ENCODE data around the gene PHLDA3.

The PHLDA3 gene

DNA sequence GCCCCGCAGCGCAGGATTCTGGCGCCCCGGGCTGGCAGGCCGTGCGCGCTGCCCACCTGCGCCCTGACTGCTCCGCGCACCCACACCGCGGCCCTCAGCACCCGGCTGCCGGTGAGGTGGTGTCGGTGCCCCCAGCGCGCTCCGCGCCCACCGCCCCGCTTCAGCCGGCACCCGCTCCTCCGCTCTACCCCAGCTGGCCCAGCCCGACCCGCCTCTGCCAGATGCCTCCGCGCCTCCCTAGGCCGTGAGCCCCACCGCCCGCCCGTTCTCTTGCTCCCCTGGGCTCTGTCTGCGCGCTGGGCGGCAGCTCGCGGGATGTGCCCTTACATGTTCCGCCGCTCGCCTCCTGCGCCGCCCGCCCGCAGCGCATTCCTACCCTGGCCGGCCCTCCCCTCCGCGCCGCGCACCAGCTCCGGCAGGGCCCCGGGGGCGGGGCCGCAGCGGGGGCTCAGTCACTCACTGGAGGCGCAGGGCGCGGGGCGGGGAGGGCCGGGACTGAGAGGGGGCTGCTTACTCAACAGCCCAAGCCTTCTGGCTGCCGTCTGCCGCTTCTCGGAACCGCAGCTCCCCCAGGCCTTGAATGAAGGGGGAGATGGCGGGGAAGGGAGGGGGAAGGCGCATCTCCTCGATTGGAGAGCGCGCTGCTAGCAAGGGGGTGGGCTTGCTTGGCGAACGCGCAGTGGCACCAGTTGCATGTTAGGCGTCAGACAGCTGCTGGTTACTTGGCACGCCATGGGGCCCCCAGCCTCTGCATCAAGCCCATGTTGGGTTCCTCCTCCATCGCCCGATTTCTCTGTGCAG, at the start of gene PHLDA3:
Gene PHLDA3 (minus strand): TSS at position 345 of the 801 bp plus-strand sequence. CDS start 402 bp downstream, outside the sequence.
- peak; percentile 74 for DNase-seq

DNA sequence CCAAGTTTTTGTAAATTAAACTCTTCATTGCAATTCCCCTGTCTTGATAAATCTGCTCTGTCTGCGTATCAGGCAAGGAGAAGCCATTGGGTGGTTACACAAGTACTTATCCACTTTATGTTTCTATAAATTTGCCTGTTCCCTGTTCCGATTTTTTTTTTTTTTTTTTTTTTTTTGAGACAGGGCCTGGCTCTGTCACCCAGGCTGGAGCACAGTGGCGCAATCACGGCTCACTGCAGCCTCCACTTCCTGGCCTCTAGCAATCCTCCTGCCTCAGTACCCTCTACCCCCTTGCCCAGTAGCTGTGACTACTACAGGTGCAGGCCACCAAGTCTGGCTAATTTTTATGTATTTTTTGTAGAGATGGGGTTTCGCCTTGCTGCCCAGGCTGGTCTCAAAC, 49.1 kb upstream of the PHLDA3 start:
- DNase-seq: no peak

DNA sequence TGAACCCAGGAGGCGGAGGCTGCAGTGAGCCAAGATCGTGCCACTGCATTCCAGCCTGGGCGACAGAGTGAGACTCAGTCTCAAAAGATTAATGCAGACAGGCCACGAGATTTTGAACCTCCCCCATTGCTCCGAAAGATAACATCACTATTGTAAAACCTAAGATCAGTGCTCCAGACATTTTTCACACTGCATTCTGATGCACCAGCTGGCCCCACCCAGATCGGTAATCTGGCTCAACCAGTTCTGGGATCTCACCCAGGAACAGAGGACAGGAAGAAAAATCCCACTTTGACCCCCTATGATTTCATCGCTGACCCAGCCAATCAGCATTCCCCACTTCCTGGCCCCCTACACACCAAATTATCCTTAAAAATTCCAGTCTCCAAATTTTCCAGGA, 48.6 kb upstream of the PHLDA3 start:
- DNase-seq: peak; percentile 20

DNA sequence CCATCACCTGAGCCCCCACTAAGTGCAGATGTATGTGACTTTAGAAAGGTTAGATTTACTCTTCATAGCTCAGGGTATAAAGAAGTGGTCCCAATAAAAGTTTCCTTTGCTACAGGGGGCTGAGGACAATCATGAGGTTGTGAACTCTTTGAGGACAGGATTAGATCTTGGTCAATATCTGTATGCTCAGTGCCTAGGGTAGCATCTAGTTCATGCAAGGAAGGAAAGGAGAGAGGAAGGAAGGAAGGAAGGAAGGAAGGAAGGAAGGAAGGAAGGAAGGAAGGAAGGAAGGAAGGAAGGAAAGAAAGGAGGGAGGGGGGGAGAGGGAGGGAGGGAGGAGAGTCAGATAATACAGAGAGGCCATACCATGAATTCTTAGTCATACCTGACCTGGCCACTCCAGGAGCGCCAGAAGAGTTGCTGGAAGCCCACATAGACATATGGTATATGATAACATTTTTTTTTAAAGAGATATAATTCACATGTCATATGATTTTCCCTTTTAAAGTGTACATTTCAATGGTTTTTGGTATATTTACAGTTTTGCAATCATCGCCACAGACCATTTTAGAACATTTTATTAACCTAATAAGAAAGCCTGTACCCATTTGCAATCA, 47.6 kb upstream of the PHLDA3 start:
- DNase-seq: no peak

DNA sequence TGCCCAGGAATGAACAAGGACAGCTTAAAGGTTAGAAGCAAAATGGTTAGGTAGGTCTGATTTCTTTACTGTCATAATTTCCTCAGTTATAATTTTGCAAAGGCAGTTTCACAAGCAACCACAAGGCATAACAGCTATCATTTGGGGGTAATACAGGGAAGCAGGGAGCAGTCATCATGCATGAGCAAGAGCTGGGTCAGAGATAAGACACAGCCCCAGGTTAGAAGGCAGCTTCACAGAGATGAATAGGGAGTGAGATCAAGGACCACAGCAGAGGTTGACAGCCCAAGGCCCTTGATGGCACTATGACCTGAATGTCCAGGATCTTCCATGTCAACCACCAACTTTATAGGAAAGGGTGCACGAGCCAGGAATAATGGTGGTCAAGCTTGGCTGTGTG, 46.9 kb upstream of the PHLDA3 start:
- no peak for DNase-seq

DNA sequence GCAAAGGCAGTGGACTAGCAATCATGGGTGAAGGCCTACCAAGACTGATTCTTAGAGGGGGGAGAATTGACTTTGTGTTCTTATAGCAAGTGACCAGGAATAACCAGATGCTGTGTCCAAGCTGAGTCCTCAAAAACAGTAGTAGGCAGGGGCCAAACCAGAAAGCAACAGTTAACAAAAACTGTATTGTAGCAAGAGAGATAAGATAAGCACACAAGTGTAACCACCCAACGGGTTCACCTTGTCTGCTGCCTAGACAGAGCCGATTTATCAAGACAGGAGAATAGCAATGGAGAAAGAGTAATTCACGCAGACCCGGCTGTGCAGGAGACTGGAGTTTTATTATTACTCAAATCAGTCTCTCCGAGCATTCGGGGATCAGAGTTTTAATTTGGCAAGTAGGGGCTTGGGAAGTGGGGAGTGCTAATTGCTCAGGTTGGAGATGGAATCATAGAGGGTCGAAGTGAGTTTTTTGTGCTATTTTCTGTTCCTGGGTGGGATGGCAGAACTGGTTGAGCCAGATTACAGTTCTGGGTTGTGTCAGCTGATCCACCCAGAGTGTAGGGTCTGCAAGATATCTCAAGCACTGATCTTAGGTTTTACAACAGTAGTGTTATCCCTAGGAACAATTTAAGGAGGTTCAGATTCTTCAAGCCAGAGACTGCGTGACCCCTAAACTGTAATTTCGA, 46.2 kb upstream of the PHLDA3 start:
- no peak for DNase-seq

DNA sequence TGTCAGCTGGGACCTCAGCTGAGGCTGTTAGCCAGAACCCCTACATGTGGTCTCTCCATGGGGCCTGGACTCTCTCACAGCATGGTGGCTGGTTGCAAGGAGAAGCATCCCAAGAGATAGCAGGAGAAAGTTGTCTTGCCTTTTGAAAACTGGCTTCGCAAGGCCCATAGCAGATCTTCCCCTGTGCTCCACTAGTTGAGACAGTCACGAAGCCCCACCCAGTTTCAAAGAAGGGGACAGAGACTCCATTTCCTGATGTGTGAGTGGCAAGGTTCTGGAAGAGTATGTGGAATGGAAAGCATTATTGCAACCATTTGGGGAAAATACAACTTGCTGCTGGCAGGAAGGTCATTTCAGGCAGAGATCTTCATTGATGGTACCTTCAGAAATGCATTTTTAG, 45.5 kb upstream of the PHLDA3 start:
- DNase-seq: no peak

DNA sequence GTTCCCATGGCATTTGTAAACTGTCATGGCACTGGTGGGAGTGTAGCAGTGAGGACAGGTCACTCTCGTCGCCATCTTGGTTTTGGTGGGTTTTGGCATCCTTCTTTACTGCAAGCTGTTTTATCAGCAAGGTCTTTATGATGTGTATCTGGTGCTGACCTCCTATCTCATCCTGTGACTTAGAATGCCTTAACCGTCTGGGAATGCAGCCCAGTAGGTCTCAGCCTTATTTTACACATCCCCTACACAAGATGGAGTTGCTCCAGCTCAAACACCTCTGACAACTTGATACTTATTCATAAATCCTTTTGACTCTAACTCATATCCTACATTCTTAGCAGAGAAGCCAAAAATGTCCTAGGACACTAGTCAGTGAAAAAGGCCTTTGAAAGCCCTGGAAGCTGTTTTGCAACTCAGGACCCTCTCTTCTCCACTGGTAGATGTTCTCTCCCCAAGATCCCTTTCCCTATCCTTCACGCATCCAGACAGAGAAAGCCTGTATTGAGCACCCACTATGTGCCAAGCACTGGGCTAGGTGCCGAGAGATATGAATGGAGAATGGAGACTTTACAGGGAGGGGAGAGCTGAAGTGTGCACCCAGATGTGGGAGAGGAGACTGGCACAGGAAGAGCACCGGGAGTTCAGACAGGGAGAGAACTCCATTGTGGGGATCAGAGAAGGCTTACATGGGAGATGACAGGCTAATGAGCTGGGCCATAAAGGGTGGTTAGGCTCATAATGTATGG, 44.7 kb upstream of the PHLDA3 start:
- no peak for DNase-seq

DNA sequence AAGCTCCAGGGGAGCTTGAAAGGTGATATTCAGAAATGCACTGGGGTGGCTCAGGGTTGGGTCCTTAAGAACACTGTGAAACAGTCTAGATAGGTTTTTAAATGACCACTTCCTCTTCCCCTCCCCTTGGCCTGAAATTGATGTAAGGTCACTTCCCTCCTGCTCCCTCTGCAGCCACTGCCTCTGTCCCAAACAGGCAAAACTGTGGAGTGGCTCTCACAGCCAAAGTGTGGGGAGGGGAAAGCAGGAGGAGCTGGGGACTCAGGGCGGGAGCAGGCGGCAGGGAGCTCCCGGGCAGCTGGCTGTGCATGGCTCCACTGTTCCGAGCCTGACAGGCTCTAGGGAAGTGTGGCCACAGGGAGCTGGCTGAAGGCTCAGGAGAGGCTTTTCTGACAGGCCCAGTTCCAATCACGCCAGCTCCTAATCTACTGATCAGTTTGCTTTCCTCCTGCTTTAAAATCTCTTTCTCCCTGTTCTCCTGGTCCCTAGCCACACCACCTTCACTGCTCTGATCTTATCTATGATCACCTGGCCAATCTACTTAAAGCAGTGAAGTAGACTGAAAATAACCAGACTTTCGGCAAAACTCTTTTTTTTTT, 43.1 kb upstream of the PHLDA3 start:
- DNase-seq: peak; percentile 31

DNA sequence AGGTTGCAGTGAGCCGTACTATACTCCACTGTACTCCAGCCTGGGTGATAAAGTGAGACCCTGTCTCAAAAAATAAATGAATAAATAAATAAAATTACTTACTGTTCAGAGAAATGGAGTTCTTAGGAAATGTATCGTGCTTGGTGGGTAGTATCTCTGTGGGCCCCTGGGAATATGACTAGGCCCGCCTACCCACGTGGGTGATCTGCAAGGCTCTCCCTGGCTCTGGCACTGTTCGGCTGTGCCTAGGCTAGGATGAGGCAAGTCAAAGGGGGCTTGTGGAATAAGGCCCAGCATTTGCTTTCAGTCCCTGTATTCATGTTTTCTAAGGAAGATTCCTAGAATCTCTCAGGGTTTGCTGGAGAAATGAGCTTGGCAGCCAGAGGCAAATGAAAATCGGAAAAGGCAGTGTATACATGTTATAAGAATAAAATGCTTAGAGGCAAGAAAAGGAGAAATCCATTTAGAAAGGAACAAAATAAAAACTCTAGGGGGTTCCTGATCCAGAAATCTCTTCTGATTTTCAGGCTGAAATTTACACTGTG, 42.5 kb upstream of the PHLDA3 start:
- no peak for DNase-seq

DNA sequence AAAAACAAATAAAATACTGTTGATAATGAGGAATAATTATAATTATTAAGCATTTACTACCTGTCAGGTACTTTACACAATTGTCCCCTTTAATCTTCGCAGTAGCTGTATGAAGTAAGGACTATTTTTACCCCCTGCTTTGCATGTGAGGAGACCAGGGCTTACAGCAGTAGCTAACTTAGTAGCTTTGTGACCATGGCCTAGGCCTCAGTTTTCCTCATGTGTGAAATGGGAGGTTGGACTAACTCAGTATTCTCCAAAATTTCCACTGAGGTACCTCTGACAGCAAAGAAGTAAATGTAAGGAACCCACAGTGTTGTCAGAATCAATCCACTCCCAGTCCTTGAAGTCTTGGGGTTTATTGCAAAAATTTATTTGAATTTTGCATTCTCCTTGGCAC, 41.7 kb upstream of the PHLDA3 start:
- no peak for DNase-seq

DNA sequence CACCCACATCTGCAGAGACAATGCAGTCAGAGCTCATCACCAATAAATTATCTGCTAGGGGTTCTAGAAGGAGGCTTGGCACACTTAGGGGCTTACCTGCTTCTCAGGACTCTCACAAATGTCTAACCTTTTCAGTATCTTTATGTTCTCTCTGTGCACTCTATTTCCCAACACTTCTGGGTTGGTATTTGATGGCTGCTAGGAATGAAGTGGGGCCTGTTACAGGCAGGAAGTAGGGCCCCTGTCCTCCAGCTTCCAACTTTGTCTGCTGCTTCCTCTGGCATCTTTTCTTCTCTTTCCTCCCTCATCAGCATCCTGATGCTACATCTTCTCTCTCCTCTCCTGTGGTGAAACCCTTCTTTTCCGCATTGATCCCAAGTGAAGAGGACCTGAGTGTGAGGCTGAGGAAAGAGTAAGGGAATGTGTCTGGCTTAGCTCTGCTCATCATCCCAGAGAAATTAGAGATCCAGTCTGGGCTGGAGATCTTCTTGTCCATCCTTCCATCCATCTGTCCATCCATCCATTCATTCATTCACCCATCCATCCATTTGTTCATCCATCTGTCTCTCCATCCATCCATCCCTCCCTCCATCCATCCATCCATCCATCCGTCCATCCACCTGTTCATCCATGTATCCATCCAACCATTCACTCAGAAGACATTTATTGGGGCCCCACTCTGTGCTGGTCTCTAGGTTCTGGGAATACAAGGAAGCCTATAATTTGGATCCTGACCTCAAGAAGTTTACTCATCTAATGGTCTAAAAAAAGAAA, 40.8 kb upstream of the PHLDA3 start:
- no peak for DNase-seq

DNA sequence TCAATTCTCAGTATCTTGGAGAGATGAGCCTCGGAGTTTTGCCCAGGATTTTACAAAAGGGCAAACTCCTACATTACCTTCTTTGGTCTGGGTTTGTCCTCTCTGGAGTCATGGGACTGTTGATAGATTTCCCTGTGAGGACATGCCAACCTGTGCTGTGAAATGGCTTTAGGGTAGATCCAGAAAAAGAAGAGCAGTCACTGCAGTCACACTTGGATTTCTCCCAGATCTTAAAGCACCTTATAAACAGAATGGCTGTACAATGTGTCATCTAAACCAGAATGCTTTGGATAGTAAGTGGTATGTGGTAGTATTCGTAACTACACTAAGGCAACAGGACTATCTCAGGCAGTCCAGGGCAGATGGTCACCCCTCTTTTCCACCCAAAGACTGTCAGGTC, 39.8 kb upstream of the PHLDA3 start:
- no peak for DNase-seq

DNA sequence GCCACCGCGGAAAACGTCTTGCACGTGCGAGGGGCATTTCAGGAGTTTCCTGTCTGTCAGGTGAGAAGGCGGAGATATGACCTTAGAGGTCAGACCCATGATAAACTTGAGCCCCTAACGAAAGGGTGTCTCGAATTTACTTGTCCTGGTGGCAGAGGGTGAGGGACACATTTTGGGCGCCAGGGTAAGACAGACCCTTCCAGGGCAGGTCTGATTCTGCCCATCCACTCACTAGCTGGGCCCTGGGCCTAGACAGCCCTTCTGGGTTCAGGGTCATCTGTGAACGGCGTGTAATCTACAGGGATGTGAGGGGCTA, 38.3 kb upstream of the PHLDA3 start:
- DNase-seq: no peak

DNA sequence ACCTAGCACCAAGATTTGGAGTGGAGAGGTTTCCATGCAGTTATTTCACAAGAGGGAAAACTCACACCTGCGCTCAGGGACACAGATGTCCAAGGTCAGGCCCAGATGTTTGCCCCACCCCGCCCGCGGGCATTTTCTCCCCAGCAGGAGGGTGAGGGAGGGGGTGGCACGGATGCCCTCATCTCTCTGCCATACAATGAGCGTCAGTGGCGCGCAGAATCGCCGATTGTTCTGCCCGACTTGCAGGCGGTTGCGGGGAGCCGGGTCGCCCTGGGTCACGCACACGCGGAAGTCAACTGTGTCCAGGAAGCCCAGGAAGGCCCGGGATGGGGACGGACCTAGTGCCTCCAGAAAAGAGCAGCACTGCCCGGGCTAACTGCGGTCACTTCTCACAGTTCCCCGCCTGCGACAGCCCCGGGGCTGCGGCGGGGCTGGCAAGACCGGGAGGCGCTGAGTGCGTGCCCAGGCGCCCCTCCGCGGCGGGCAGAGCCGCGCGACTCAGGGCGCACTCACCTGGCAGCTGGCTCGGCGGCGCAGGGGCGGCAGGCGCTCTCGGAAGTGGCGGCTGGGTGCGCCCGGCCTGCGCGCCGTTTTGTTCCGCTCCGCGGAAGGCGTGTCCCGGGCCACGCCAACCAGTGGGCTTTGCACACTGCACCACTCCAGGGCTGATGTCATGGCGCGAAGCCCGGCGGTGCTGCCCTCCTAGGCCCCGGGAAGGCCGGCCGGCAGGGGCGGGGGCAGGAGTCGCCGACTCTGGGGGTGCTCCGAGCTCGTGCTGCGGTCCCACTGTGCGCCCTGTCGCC, 37.8 kb upstream of the PHLDA3 start, which contains the start of gene CSRP1:
Gene CSRP1 (minus strand): TSS at position 567 of the 803 bp plus-strand sequence. CDS start 10,820 bp downstream, outside the sequence.
- DNase-seq: peak; percentile 98

DNA sequence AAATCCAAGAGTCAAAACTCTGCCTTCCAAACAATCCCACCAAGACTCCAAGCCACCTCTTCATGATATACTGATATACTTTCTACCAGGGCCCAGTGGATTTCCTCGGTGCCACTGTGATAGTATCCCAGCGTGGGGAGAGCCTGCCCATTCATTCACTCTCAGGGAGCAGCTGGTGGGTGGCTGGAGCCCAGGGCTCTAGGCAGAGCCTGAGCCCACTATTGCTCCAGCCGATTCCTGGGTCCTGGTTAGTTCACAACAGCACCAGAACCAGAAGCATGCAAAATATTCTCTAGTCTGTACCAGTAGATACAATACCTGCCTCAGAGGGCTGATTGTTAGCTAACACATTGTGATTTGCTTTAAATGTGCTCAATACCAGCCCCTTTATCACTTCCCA, 37.1 kb upstream of the PHLDA3 start:
- DNase-seq: peak; percentile 74

DNA sequence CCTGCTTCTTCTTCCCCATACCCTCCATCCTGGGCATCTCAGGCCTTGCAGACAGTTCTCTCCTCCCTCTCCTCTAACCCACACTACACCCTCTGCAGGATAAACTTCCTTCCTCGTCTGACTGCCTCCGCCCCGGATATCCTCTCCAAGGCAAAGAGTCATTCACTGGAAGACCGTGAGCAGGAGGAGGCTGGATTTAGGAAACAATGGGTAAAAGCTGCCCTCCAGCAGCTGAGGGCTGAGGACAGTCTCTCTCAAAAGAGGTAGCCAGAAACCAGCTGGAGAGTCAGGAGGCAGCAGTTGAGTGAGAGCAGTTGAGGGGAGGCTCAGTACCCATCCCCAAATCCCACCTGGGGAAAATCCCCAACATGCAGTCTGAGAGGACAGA, 36.5 kb upstream of the PHLDA3 start:
- peak; percentile 95 for DNase-seq

DNA sequence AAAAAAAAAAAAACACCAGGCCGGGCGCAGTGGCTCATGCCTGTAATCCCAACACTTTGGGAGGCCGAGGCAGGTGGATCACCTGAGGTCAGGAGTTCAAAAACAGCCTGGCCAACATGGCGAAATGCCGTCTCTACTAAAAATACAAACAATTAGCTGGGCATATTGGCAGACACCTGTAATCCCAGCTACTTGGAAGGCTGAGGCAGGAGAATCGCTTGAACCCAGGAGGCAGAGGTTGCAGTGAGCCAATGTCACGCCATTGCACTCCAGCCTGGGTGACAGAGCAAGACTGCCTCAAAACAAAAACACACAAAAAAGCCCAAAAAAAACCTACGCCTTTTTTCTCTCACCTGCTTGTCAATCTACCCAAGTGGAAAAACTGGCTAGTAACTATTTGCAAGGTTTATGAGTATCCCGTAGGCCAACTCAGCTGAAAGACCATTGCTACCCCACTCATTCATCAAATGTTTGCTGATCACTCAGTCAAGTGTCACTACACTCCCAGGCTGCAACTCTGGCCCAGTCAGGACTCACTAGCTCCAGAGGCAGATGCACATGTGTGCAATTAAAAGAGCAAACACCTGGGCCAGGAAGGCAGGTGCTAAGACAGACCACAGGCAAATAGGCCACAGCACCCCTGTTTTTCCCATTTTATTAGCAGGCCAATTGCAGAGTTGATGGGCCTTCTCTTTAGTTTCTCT, 36.0 kb upstream of the PHLDA3 start:
- DNase-seq: peak; percentile 97

DNA sequence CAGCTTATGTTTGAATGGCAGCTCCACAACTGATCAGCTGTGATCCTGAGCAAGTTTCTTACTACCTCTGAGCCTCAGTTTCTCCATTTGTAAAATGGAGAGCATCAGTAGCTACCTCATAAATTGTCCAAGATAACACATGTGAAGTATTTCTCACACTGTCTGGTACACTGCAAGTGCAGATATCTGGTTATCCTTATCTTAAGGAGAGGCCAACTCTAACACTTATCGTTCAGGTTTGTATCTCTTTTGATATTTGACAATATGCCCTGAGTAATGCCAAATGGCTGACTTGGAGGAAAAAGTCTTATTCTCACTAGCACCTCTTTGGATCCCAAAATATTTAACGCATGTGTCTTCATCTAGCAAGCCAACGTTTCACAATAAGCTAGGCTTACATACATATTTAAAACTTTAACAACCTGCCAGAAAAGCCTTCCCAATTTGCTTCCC, 35.2 kb upstream of the PHLDA3 start:
- no peak for DNase-seq

Data from DMS53 (cell line).